GM13976 (cell line): ENCODE data around the gene APCDD1L.

Experiments used
- DNase-seq: peaks from one replicate; pipeline ENCODE4 v3.0.0; 2012; ENCODE audit warnings: low spot score
- in situ Hi-C: fragments of 300-500 bp; cut with MboI; formaldehyde crosslinking; loops from one replicate; pipeline ENCODE4 v1.12.0; 2022; ENCODE audit warnings: low sequenced_read_pairs, mixed read lengths, inconsistent platforms; ENCODE audit not compliant: unreplicated experiment
- TF ChIP-seq, protein P1 (sequence below): IDR thresholded peaks from 2 replicates; pipeline ENCODE4 v1.5.1; 2012; ENCODE audit warnings: borderline replicate concordance, mild to moderate bottlenecking; ENCODE audit not compliant: insufficient read depth; ENCODE audit errors: extremely low read depth, missing control alignments, control extremely low read depth

Gene APCDD1L

DNA sequence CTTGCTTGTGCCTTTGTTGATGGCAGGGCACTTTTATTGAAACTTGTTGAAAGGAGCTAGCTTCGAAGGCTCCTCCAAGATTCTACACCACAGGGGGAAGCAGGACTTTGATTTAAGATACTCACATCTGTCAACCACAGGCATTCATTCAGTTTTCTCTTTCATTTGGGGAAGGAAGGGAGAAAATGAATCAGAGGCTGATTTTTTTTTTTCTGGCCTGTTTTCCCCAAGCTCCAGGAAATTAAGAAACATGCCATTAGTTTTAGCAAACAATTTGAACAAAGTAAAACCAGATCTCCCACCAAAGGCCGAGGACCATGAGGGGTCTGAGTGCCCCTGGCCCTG, 8.7 kb upstream of the APCDD1L start:
- TF ChIP-seq, protein P1, sequence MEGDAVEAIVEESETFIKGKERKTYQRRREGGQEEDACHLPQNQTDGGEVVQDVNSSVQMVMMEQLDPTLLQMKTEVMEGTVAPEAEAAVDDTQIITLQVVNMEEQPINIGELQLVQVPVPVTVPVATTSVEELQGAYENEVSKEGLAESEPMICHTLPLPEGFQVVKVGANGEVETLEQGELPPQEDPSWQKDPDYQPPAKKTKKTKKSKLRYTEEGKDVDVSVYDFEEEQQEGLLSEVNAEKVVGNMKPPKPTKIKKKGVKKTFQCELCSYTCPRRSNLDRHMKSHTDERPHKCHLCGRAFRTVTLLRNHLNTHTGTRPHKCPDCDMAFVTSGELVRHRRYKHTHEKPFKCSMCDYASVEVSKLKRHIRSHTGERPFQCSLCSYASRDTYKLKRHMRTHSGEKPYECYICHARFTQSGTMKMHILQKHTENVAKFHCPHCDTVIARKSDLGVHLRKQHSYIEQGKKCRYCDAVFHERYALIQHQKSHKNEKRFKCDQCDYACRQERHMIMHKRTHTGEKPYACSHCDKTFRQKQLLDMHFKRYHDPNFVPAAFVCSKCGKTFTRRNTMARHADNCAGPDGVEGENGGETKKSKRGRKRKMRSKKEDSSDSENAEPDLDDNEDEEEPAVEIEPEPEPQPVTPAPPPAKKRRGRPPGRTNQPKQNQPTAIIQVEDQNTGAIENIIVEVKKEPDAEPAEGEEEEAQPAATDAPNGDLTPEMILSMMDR, result no peak
- no peak for DNase-seq
- in situ Hi-C loops, result no loop called here

DNA sequence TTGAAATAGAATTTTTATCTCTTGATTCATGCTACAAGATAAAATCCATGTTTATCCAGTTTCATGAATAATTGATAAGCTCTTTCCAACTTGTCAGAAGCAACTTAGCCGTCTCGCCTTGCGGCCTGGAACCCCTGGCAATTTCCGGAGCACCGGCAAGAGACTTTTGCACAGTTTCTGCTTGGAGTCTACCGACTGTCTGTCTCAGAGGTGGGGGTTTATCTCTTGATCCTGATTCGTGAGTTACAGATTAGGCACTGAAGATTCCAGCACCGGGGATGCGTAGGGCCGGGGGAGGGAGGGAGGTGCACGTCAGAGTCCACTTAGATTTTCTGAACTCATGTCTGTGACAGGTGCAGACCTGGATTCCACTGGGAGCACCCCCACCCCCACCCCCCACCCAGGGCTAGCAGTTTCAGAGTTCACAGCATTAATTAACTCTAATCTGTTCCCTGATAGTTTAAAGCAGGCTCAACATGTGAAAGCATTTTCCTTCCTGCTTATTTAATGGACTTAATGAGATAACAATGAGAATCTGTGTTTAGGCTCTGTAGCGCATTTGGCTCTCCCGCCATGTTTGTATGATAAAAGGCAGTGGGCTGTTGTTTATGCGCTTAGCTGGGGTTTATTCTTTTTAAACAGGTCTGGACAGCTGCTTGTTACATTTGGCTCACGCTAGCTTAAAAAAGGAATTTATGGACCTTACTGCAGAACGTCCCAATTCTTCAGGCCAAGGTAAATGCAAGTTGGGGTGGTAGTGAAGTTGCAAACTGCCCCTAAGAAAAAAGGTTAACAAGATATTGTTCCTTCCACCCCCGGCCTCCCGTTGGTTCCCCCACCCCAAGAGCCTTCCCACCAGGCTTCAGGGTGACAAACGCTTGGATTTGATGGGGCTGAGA, 8.1 kb upstream of the APCDD1L start:
- TF ChIP-seq, protein P1, result no peak
- in situ Hi-C loops, result no loop called here
- DNase-seq, result no peak

DNA sequence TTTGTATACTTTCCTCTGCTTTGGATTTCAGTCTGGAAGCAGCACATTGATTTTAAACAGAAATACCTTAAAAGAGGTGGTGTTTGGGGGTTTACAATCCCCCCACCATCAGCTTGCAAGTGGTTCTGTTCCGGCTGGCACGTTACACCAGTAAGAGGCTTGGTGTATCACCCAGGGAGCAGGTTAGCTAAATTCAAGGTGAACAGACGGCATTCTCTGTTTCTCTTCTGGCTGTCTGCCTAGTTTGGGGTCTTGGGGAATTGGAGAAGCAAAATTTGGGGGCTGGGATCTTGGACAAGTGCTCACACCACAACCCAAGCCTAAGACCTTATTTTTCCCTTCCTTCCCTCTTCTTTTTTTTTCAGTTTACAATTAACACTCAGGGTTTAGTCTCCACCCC, 7.5 kb upstream of the APCDD1L start:
- TF ChIP-seq, protein P1, result no peak
- in situ Hi-C loops, result no loop called here

DNA sequence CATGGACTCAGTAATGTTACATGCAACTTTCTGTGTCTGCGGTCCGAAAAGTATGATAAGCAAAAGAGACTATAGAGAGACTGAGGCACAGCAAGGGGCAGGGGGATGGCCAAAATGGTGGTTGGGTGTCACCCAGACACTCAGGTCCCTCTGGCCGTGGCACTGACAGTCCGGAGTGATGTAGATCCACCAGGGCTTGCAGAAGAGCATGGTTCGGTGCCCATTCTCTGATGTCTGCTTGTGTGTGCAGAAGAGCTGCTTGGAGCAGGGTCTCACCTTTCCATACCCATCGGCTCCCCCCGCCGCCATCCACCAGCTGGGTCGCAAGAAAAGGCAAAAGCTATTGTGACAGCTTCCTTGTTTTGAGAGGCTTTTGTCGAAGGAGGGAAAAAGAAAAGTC, 6.6 kb upstream of the APCDD1L start:
- in situ Hi-C loops, result no loop called here
- DNase-seq, result no peak
- TF ChIP-seq, protein P1, result no peak

More for the DNA sequence above, 7.5 kb upstream of the APCDD1L start:
- no peak for DNase-seq

DNA sequence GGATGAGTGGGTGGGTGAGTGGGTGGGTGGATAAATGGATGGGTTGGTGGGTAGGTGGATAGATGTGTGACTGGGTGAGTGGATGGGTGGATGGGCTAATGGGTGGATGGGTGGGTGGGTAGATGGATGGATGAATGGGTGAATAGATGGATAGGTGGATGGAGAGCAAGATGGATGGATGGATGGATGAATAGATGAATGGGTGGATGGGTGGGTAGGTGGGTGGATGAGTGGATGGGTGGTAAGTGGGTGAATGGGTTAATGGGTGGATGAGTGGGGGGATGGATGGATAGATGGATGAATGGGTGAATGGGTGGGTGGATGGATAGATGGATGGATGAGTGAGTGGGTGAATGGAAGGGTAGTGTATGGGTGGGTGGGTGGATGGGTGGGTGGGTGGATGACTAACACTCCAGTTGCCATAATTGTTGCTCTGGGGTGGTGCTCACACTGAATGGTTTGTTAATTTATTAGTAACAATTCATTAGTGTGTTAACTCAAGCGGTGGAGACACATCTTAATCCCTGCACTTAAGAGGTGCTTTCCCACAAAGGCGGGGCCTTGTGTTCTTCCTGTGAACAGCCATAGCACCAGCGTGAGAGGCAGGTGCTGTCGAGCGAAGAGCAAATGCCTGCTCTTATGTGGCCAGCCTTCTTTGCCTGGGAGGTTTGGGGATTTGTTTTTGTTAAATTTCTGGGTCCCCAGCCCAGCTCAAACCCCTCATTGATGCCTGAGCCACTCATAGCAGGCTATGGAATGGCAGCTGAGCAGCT, 4.9 kb upstream of the APCDD1L start:
- no peak for DNase-seq
- TF ChIP-seq, protein P1, result no peak
- in situ Hi-C loops, result no loop called here

DNA sequence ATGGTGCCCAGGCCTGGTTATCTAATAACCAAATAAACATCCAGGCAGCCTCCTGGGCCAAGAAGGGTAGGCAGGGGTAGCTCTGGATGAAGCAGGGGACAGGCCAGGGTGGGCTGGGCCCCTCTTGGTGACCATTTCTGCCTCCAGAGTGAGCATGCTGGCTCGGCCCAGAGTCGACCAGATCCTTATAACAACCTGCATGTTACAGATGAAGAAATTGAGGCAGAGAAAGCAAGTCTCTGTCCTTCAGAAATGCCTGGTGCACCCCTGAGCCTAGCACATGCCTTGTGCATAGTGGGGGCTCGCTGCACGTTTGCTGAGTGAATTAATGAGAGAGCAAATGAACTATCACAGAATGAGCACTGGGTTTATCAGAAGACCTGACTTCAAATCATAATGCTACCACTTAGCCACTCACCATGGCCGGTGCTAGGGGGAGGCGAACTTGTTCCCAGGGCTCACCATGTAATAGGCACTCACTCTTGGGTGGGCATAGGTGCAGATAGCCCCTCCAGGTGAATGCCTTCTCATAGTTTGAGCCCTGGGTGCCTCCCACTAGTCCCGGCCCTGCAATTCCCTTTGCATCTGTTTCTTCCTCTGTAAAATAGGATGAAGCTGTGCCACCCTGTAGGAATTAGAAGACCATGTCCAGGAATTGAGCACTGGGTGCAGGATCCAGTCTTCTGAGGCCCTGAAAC, 3.8 kb upstream of the APCDD1L start:
- TF ChIP-seq, protein P1, result no peak
- no peak for DNase-seq
- in situ Hi-C loops, result no loop called here
